Stimulated activated CD4-positive, alpha-beta T cell treated with anti-CD3 and anti-CD28 coated beads, TNF-alpha, amount 100 ng/mL, for 1 hour (primary cell): ENCODE data around the gene ICA1L.
"Not testable (repeated sequence)": the region's sequence is repeated elsewhere in the genome, so short reads cannot be mapped to it uniquely, and the experiment has no call there.

ENCODE experiments used
- DNase-seq, 3 donors: peaks; one replicate each; pipeline ENCODE4 v3.0.0-alpha.2; 2020; ENCODE audit warnings: low read depth in 3 of 3, low spot score in 1 of 3

Gene ICA1L

GRCh38 chr2:202871300-202872141, at the start of gene ICA1L:
ICA1L (minus strand) TSS chr2:202871766; CDS start chr2:202829009, 42,757 bp downstream.
- DNase-seq, result peak in 1 of 3 donors; percentile 39

GRCh38 chr2:202918860-202919259, 47.3 kb upstream of the ICA1L start:
- DNase-seq, result no peak

DNA sequence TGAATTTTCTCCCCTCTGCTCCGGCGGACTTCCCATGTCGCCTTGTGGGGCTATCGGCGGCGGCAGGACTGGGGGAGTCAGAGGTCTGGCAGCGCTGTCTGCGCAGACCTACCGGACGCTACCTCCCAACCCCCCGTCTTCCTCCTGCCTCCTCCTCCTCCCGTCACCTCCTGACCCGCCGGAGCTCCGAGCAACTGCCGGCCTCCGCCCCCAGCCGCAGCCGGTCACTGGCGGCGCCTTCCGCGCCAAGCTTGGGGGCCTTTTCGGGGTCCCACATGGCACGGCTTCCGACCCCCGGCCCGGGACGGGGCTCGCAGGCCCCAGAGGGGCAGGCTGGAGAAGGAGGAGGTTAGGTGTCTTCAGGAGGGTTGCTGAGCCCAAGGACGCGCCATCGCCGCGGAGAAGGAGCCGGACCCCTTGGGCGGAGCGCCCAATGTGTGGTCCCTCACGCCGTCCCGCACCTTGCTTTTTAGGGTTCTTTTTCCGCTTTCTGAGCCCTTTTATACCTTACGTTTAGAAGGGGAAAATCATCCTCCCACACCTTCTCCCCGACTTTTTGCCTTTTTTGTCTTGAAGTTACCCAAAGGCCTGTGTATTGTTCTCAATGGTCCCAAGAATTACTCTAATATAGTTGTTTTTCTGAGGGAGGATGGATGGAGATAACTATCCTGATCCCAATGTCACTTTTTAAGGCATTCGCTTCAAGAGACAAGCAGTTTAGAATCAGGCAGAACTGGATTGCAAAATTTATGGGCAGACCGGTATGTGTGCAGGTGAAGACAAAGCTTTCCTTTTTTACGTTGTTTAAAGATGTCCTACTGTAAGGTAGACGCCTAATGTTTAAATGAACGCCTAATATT, 41.0 kb upstream of the ICA1L start:
- not testable (repeated sequence) for DNase-seq

DNA sequence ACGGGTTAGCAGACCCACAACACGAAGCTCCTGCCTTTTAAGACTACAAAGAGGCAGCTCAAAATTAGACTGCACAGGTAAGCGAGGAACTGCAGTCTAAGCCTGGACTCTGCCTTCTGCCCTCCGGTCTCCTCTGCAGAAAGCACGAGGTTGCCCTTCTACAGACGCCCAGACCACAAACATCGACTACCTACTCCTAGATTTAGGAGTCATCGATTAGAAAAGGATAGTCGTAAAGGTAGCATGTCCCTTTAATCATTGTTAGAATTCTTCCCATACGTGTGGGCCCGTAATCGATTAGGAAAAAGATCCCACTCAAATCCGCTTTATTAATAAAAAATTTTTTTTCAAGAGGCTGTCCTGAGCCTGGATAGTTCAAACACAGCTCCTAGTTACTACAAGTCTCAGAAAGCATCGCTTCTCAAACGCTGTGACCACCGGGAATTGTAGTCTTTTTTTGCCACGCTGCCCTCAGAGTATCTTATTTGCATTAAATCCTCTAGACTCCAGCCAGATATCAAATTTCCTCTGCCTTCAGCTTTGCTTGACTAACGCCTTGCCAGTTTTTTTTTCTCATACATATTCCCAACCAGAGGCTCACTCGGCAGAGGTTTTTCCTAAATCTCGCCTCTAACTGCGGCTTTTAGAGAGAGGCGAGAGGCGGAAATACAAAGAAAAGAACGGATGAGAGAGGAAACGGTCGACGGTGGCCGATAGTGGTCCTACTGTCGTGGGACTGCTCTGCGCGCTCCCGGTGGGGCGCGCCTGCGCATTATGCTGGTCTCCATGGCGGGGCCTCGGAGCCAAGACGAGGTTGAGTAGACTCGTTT, 40.2 kb upstream of the ICA1L start, which contains the start of the genes CARF and WDR12:
TSS of gene CARF (plus strand) at position 764 of the 830 bp plus-strand sequence. CDS start 29,628 bp downstream, outside the sequence.
TSS of gene WDR12 (minus strand) at position 162 of the 830 bp plus-strand sequence. CDS start 197 bp downstream, outside the sequence.
- peak; percentile 64 to 78 (median 73) for DNase-seq

- no peak for DNase-seq
These were observed 39.6 kb upstream of the ICA1L start for GRCh38 chr2:202911203-202911511.

DNA sequence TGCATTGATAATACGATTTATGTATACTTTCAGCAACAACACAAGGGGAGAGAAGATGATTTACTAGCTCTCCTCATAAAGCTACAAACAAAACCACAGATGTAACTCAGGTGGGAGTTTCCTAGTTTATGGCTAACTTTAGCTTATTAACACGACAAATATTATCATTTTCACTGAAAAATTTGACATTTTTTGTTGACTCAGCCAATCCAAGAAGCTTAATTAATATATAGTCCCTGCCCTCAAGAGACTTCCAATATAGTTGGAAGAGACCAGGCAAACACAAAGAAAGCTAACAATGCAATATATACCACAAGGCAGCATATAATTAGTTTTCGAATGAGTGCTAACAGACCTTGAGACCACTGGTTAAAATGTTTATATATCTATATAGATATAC, 39.1 kb upstream of the ICA1L start:
- no peak for DNase-seq

- not testable (repeated sequence) for DNase-seq
These were observed 38.7 kb upstream of the ICA1L start for GRCh38 chr2:202910250-202910649.

GRCh38 chr2:202909394-202910192, 38.0 kb upstream of the ICA1L start:
- no peak for DNase-seq

- no peak for DNase-seq
These were observed 36.6 kb upstream of the ICA1L start for GRCh38 chr2:202908186-202908585.

- DNase-seq, result not testable (repeated sequence)
These were observed 33.9 kb upstream of the ICA1L start for GRCh38 chr2:202905507-202905906.

- DNase-seq, result no peak
These were observed 13.6 kb upstream of the ICA1L start for GRCh38 chr2:202885190-202885589.

DNA sequence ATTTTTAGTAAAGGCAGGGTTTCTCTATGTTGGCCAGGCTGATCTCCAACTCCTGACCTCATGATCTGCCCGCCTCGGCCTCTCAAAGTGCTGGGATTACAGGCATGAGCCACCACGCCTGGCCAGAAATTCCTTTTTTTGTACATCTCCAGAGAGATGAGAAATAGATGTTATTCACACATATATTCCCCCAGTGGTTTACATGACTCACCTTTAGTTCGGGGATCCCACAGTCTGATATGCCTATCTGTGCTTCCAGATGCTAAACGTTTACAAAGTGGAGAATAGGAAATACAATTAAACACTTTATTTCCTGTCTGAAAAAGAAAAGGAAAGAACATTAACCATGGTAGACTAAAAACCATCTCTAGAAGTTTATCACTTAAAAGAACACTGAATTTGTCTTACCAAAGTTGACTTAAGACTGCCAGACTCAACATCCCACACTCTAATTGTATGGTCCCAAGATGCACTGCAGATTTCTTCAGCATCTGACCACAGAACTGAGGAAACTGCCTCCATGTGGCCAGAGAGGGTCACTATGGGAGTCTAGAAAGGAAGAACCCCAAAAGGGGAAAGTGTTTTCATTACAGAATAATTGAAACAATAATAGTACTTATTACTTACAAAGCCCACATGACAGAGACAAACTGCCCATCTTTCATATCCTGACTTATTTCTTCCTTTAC, 12.6 kb upstream of the ICA1L start:
- no peak for DNase-seq

- no peak for DNase-seq
These were observed 10.0 kb upstream of the ICA1L start for GRCh38 chr2:202881570-202881969.

GRCh38 chr2:202877699-202878098, 6.1 kb upstream of the ICA1L start:
- no peak for DNase-seq

GRCh38 chr2:202870431-202871299, 901 bp downstream of the ICA1L start:
- peak; percentile 13 to 49 (median 25) for DNase-seq

GRCh38 chr2:202861987-202862386, 9.6 kb downstream of the ICA1L start:
- no peak for DNase-seq

GRCh38 chr2:202858601-202859000, 13.0 kb downstream of the ICA1L start:
- no peak for DNase-seq

- not testable (repeated sequence) for DNase-seq
These were observed 22.2 kb downstream of the ICA1L start for GRCh38 chr2:202849343-202849742.

GRCh38 chr2:202848813-202849212, 22.8 kb downstream of the ICA1L start:
- DNase-seq, result no peak
